Activated naive CD8-positive, alpha-beta T cell (primary cell): ENCODE results near the gene FGF14.

Experiments
- H3K27ac Mint-ChIP-seq: one replicate; pipeline ENCODE4 v1.8.0; 2021; ENCODE audit warnings: mixed read lengths
- H3K27me3 Mint-ChIP-seq: one replicate; pipeline ENCODE4 v1.8.0; 2021; ENCODE audit warnings: mixed read lengths
- H3K36me3 Mint-ChIP-seq: one replicate; pipeline ENCODE4 v1.8.0; 2021; ENCODE audit warnings: mixed read lengths
- H3K4me1 Mint-ChIP-seq: one replicate; pipeline ENCODE4 v1.8.0; 2021; ENCODE audit warnings: low read depth, mixed read lengths
- H3K4me3 Mint-ChIP-seq: one replicate; pipeline ENCODE4 v1.8.0; 2021; ENCODE audit warnings: mild to moderate bottlenecking, mixed read lengths
- H3K9me3 Mint-ChIP-seq: one replicate; pipeline ENCODE4 v1.8.0; 2021; ENCODE audit warnings: low read depth, mixed read lengths

Gene FGF14

GRCh38 chr13:101989798-101990350 is 412.0 kb downstream of the FGF14 start:
- H3K4me3 Mint-ChIP-seq: no peak overlapping the region
- no peaks in the 10 kb centered on the region for H3K36me3 Mint-ChIP-seq
- no peaks in the 10 kb centered on the region for H3K27me3 Mint-ChIP-seq
- H3K27ac Mint-ChIP-seq: no peak overlapping the region
- H3K9me3 Mint-ChIP-seq: peaks cover 8% of the 10 kb centered on the region
- no peaks in the 10 kb centered on the region for H3K4me1 Mint-ChIP-seq

- H3K4me3 Mint-ChIP-seq: no peak overlapping the region
- H3K9me3 Mint-ChIP-seq: peaks cover 8% of the 10 kb centered on the region
- H3K27me3 Mint-ChIP-seq: no peaks in the 10 kb centered on the region
- H3K36me3 Mint-ChIP-seq: no peaks in the 10 kb centered on the region
- H3K4me1 Mint-ChIP-seq: no peaks in the 10 kb centered on the region
- H3K27ac Mint-ChIP-seq: no peak overlapping the region
These were observed 413.7 kb downstream of the FGF14 start for GRCh38 chr13:101988140-101988539.

- no peak overlapping the region for H3K4me3 Mint-ChIP-seq
- H3K27me3 Mint-ChIP-seq: no peaks in the 10 kb centered on the region
- H3K4me1 Mint-ChIP-seq: no peaks in the 10 kb centered on the region
- no peak overlapping the region for H3K27ac Mint-ChIP-seq
- no peaks in the 10 kb centered on the region for H3K36me3 Mint-ChIP-seq
- H3K9me3 Mint-ChIP-seq: peaks cover 8% of the 10 kb centered on the region
These were observed 415.5 kb downstream of the FGF14 start for GRCh38 chr13:101986316-101986715.

GRCh38 chr13:101985321-101985720 is 416.5 kb downstream of the FGF14 start:
- no peaks in the 10 kb centered on the region for H3K36me3 Mint-ChIP-seq
- H3K4me3 Mint-ChIP-seq: no peak overlapping the region
- H3K9me3 Mint-ChIP-seq: peaks cover 8% of the 10 kb centered on the region
- H3K27me3 Mint-ChIP-seq: no peaks in the 10 kb centered on the region
- H3K4me1 Mint-ChIP-seq: no peaks in the 10 kb centered on the region
- H3K27ac Mint-ChIP-seq: no peak overlapping the region

- Mint-ChIP-seq H3K36me3 (no peaks in the 10 kb centered on the region), H3K27ac (no peak overlapping the region), H3K4me3 (no peak overlapping the region), H3K27me3 (no peaks in the 10 kb centered on the region), H3K4me1 (no peaks in the 10 kb centered on the region), H3K9me3 (peaks cover 2% of the 10 kb centered on the region)
These were observed 418.9 kb downstream of the FGF14 start for GRCh38 chr13:101982903-101983302.

- Mint-ChIP-seq H3K9me3 (no peaks in the 10 kb centered on the region), H3K4me1 (no peaks in the 10 kb centered on the region), H3K27me3 (no peaks in the 10 kb centered on the region), H3K4me3 (no peak overlapping the region), H3K36me3 (no peaks in the 10 kb centered on the region), H3K27ac (no peak overlapping the region)
These were observed 422.0 kb downstream of the FGF14 start for GRCh38 chr13:101979825-101980224.

GRCh38 chr13:101978552-101979315 is 423.1 kb downstream of the FGF14 start:
- H3K27ac Mint-ChIP-seq: no peak overlapping the region
- H3K27me3 Mint-ChIP-seq: no peaks in the 10 kb centered on the region
- no peaks in the 10 kb centered on the region for H3K4me1 Mint-ChIP-seq
- no peaks in the 10 kb centered on the region for H3K9me3 Mint-ChIP-seq
- no peaks in the 10 kb centered on the region for H3K36me3 Mint-ChIP-seq
- no peak overlapping the region for H3K4me3 Mint-ChIP-seq

GRCh38 chr13:101977475-101977874 is 424.4 kb downstream of the FGF14 start:
- no peaks in the 10 kb centered on the region for H3K36me3 Mint-ChIP-seq
- H3K4me1 Mint-ChIP-seq: no peaks in the 10 kb centered on the region
- no peaks in the 10 kb centered on the region for H3K9me3 Mint-ChIP-seq
- H3K27ac Mint-ChIP-seq: no peak overlapping the region
- no peak overlapping the region for H3K4me3 Mint-ChIP-seq
- no peaks in the 10 kb centered on the region for H3K27me3 Mint-ChIP-seq

GRCh38 chr13:101972191-101972590 is 429.7 kb downstream of the FGF14 start:
- Mint-ChIP-seq H3K4me3 (no peak overlapping the region), H3K27me3 (no peaks in the 10 kb centered on the region), H3K36me3 (no peaks in the 10 kb centered on the region), H3K27ac (no peak overlapping the region), H3K4me1 (no peaks in the 10 kb centered on the region), H3K9me3 (no peaks in the 10 kb centered on the region)

GRCh38 chr13:101970341-101970740 is 431.5 kb downstream of the FGF14 start:
- Mint-ChIP-seq H3K9me3 (no peaks in the 10 kb centered on the region), H3K27me3 (peaks cover 3% of the 10 kb centered on the region), H3K4me3 (no peak overlapping the region), H3K27ac (no peak overlapping the region), H3K4me1 (no peaks in the 10 kb centered on the region), H3K36me3 (no peaks in the 10 kb centered on the region)

- Mint-ChIP-seq H3K9me3 (no peaks in the 10 kb centered on the region), H3K27ac (no peak overlapping the region), H3K4me1 (no peaks in the 10 kb centered on the region), H3K36me3 (no peaks in the 10 kb centered on the region), H3K27me3 (peaks cover 7% of the 10 kb centered on the region), H3K4me3 (no peak overlapping the region)
These were observed 434.1 kb downstream of the FGF14 start for GRCh38 chr13:101967781-101968180.

GRCh38 chr13:101967216-101967615 is 434.6 kb downstream of the FGF14 start:
- H3K4me3 Mint-ChIP-seq: no peak overlapping the region
- no peaks in the 10 kb centered on the region for H3K9me3 Mint-ChIP-seq
- no peaks in the 10 kb centered on the region for H3K36me3 Mint-ChIP-seq

GRCh38 chr13:101965096-101965495 is 436.8 kb downstream of the FGF14 start:
- Mint-ChIP-seq H3K4me3 (no peak overlapping the region), H3K27me3 (peaks cover 7% of the 10 kb centered on the region), H3K4me1 (no peaks in the 10 kb centered on the region), H3K27ac (no peak overlapping the region), H3K9me3 (no peaks in the 10 kb centered on the region), H3K36me3 (no peaks in the 10 kb centered on the region)

More at GRCh38 chr13:101967216-101967615, 434.6 kb downstream of the FGF14 start:
- H3K27ac Mint-ChIP-seq: no peak overlapping the region
- H3K4me1 Mint-ChIP-seq: no peaks in the 10 kb centered on the region
- peaks cover 7% of the 10 kb centered on the region for H3K27me3 Mint-ChIP-seq

- Mint-ChIP-seq H3K9me3 (peaks cover 4% of the 10 kb centered on the region), H3K27me3 (peaks cover 5% of the 10 kb centered on the region), H3K4me1 (peaks cover 5% of the 10 kb centered on the region), H3K27ac (no peak overlapping the region), H3K36me3 (peaks cover 3% of the 10 kb centered on the region), H3K4me3 (no peak overlapping the region)
These were observed 442.8 kb downstream of the FGF14 start for GRCh38 chr13:101959016-101959415.

- Mint-ChIP-seq H3K4me3 (no peak overlapping the region), H3K9me3 (peaks cover 9% of the 10 kb centered on the region), H3K4me1 (peaks cover 5% of the 10 kb centered on the region)
These were observed 446.1 kb downstream of the FGF14 start for GRCh38 chr13:101955764-101956163.

GRCh38 chr13:101951114-101951513 is 450.7 kb downstream of the FGF14 start:
- H3K4me1 Mint-ChIP-seq: peaks cover 5% of the 10 kb centered on the region
- H3K27ac Mint-ChIP-seq: no peak overlapping the region
- no peaks in the 10 kb centered on the region for H3K27me3 Mint-ChIP-seq
- H3K36me3 Mint-ChIP-seq: no peaks in the 10 kb centered on the region
- peaks cover 11% of the 10 kb centered on the region for H3K9me3 Mint-ChIP-seq
- H3K4me3 Mint-ChIP-seq: no peak overlapping the region

More at GRCh38 chr13:101955764-101956163, 446.1 kb downstream of the FGF14 start:
- Mint-ChIP-seq H3K27ac (no peak overlapping the region), H3K36me3 (peaks cover 3% of the 10 kb centered on the region), H3K27me3 (no peaks in the 10 kb centered on the region)
